GM21447 (cell line): ENCODE measurements around the gene CRYAA.

Experiments used
- ATAC-seq: cut with Tn5 transposase; IDR thresholded peaks from one replicate; pipeline ENCODE4 v1.9.1; 2021; ENCODE audit not compliant: unreplicated experiment

Gene CRYAA

GRCh38 chr21:43198376-43198775 lies 29.6 kb downstream of the CRYAA start:
- no peak for ATAC-seq

GRCh38 chr21:43201491-43201890 lies 32.7 kb downstream of the CRYAA start:
- ATAC-seq, result no peak

GRCh38 chr21:43203591-43203990 lies 34.8 kb downstream of the CRYAA start:
- no peak for ATAC-seq

GRCh38 chr21:43204638-43205037 lies 35.8 kb downstream of the CRYAA start:
- no peak for ATAC-seq

- no peak for ATAC-seq
Measured at GRCh38 chr21:43206231-43207042, 37.6 kb downstream of the CRYAA start.

GRCh38 chr21:43207043-43207315 lies 38.2 kb downstream of the CRYAA start:
- ATAC-seq, result no peak

- ATAC-seq, result no peak
Measured at GRCh38 chr21:43207868-43208267, 39.1 kb downstream of the CRYAA start.

GRCh38 chr21:43208561-43209332 lies 39.9 kb downstream of the CRYAA start:
- no peak for ATAC-seq

GRCh38 chr21:43209575-43210453 lies 41.0 kb downstream of the CRYAA start:
- no peak for ATAC-seq

- no peak for ATAC-seq
Measured at GRCh38 chr21:43210454-43211071, 41.8 kb downstream of the CRYAA start.

GRCh38 chr21:43211072-43211759 lies 42.4 kb downstream of the CRYAA start:
- no peak for ATAC-seq

- ATAC-seq, result no peak
Measured at GRCh38 chr21:43211760-43212115, 42.9 kb downstream of the CRYAA start.
